ENCODE results near the gene C1orf35. TPM values are rescaled to one million over a fixed set of nuclear protein-coding genes. Genes with fewer than 3 reads are reported as not detected.

C1orf35 gene
- polyA plus RNA-seq, 3 donors: 6.9 to 34.2 (median 10.6) TPM

GRCh38 chr1:228141226-228142044 lies 38.3 kb upstream of the C1orf35 start:
- H3K4me3 ChIP-seq (replicated peaks in 1 of 3; ENCODE audit: low read depth in 2 of 3, low read length in 3 of 3): peak overlapping the region; percentile 72 to 97 (median 76)
- H3K9ac ChIP-seq (ENCODE audit: insufficient read depth, low read length, poor library complexity, severe bottlenecking): peak overlapping the region; percentile 96
- H2AFZ ChIP-seq (ENCODE audit: insufficient read depth, low read depth, low read length, poor library complexity, severe bottlenecking): no peak overlapping the region
- no peak for TF ChIP-seq CTCF (IDR thresholded peaks at IDR 0.05)
- H3K27me3 Mint-ChIP-seq (ENCODE audit: low read depth in 3 of 3): peaks cover 0 to 7% (median 2%) of the 10 kb centered on the region in 3 donors
- 52% methylated on average over 21 of the region's 27 CpGs for WGBS (ENCODE audit: insufficient coverage)
- H3K4me2 ChIP-seq (replicated peaks; ENCODE audit: extremely low read depth, low read length, poor library complexity, severe bottlenecking): peak overlapping the region; percentile 97
- DNase-seq: peak in 2 of 3 donors; percentile 10 to 17
- peaks cover 61% of the 10 kb centered on the region for H4K20me1 ChIP-seq (ENCODE audit: insufficient read depth, low read length)
- peaks cover 42% of the 10 kb centered on the region for H3K4me1 Mint-ChIP-seq
- no peaks in the 10 kb centered on the region for H3K9me3 ChIP-seq (replicated peaks in 1 of 2; ENCODE audit: control insufficient read depth in 1 of 2, insufficient read depth in 1 of 2, low read length in 2 of 2)
- H3K9me3 Mint-ChIP-seq: no peaks in the 10 kb centered on the region
- H3K4me3 Mint-ChIP-seq: peak overlapping the region; percentile 93 to 94
- no peaks in the 10 kb centered on the region for H3K27me3 ChIP-seq (ENCODE audit: control insufficient read depth in 2 of 2, insufficient read depth in 2 of 2, low read length in 2 of 2)
- peaks cover 62% of the 10 kb centered on the region for H3K79me2 ChIP-seq (ENCODE audit: insufficient read depth, low read length)
- peaks cover 10 to 14% of the 10 kb centered on the region in 2 donors for H3K36me3 ChIP-seq (replicated peaks in 1 of 2; ENCODE audit: control insufficient read depth in 1 of 2, insufficient read depth in 2 of 2, low read length in 2 of 2)
- peak overlapping the region; percentile 85 to 99 (median 98) for H3K27ac Mint-ChIP-seq
- peak overlapping the region; percentile 90 to 92 for H3K27ac ChIP-seq (ENCODE audit: low read depth in 1 of 2, low read length in 2 of 2)
- intact Hi-C loops (cut with micrococcal nuclease): loop anchor here in 1 of 2 donors (2.0 to 5.0 kb wide), 2 partner anchors 23 to 34 kb away; partner anchors contain the start of genes IBA57 and MRPL55
- H3K4me1 ChIP-seq (ENCODE audit: control insufficient read depth in 1 of 2, insufficient read depth in 2 of 2, low read length in 2 of 2): peaks cover 27 to 38% of the 10 kb centered on the region in 2 donors
- peaks cover 11 to 31% of the 10 kb centered on the region in 2 donors for H3K36me3 Mint-ChIP-seq

GRCh38 chr1:228140724-228141225 lies 37.6 kb upstream of the C1orf35 start:
- Histone ChIP-seq H3K9me3 (replicated peaks in 1 of 2; ENCODE audit: control insufficient read depth in 1 of 2, insufficient read depth in 1 of 2, low read length in 2 of 2) (no peaks in the 10 kb centered on the region), H3K27ac (ENCODE audit: low read depth in 1 of 2, low read length in 2 of 2) (peak overlapping the region; percentile 90 to 92), H3K9ac (ENCODE audit: insufficient read depth, low read length, poor library complexity, severe bottlenecking) (peak overlapping the region; percentile 96), H3K4me1 (ENCODE audit: control insufficient read depth in 1 of 2, insufficient read depth in 2 of 2, low read length in 2 of 2) (peaks cover 31 to 43% of the 10 kb centered on the region in 2 donors), H4K20me1 (ENCODE audit: insufficient read depth, low read length) (peaks cover 55% of the 10 kb centered on the region), H2AFZ (ENCODE audit: insufficient read depth, low read depth, low read length, poor library complexity, severe bottlenecking) (peak overlapping the region; percentile 37), H3K36me3 (replicated peaks in 1 of 2; ENCODE audit: control insufficient read depth in 1 of 2, insufficient read depth in 2 of 2, low read length in 2 of 2) (peaks cover 4 to 7% of the 10 kb centered on the region in 2 donors), H3K27me3 (ENCODE audit: control insufficient read depth in 2 of 2, insufficient read depth in 2 of 2, low read length in 2 of 2) (no peaks in the 10 kb centered on the region), H3K4me2 (replicated peaks; ENCODE audit: extremely low read depth, low read length, poor library complexity, severe bottlenecking) (peak overlapping the region; percentile 97), H3K4me3 (replicated peaks in 1 of 3; ENCODE audit: low read depth in 2 of 3, low read length in 3 of 3) (peak overlapping the region; percentile 72 to 97 (median 76)), H3K79me2 (ENCODE audit: insufficient read depth, low read length) (peaks cover 57% of the 10 kb centered on the region)
- Mint-ChIP-seq H3K27ac (peak overlapping the region; percentile 85 to 99 (median 98)), H3K4me3 (peak overlapping the region; percentile 93 to 94), H3K4me1 (peaks cover 49% of the 10 kb centered on the region), H3K36me3 (peaks cover 6 to 24% of the 10 kb centered on the region in 2 donors), H3K27me3 (ENCODE audit: low read depth in 3 of 3) (peaks cover 1 to 7% (median 2%) of the 10 kb centered on the region in 3 donors), H3K9me3 (no peaks in the 10 kb centered on the region)
- no peak for TF ChIP-seq CTCF (IDR thresholded peaks at IDR 0.05)
- no peak for DNase-seq
- intact Hi-C loops (cut with micrococcal nuclease): loop anchor here (1.0 to 5.0 kb wide), 3 partner anchors 24 to 33 kb away; partner anchors contain the start of genes IBA57 (in 1 of the 2) and MRPL55 (in 1 of the 2)
- WGBS (ENCODE audit: insufficient coverage): 10% methylated on average over 25 of the region's 25 CpGs

Measured in CD14-positive monocyte (primary cell).